DOHH2 (cell line): ENCODE data around the gene SIGLEC6.

Experiments
- CTCF ChIP-seq: fragments of 200-600 bp; sonication (generic); IDR thresholded peaks from one replicate; pipeline ENCODE4 v1.5.1; 2014; ENCODE audit warnings: antibody characterized with exemption, mild to moderate bottlenecking, low read depth, low read length; ENCODE audit not compliant: poor library complexity, severe bottlenecking
- EZH2phosphoT487 ChIP-seq: fragments of 200-600 bp; sonication (generic); IDR thresholded peaks from 2 replicates; pipeline ENCODE4 v1.6.1; 2017; ENCODE audit warnings: borderline replicate concordance, mild to moderate bottlenecking, antibody characterized with exemption, low read length, moderate library complexity, mixed read lengths

GRCh38 chr19:51529301-51529700 lies 2.2 kb downstream of the SIGLEC6 start:
- TF ChIP-seq CTCF, result no peak
- no peak for TF ChIP-seq EZH2phosphoT487
